DOHH2 (cell line): ENCODE measurements around the gene ARHGEF16.

Experiments
- CTCF ChIP-seq: fragments of 200-600 bp; sonication (generic); IDR thresholded peaks from one replicate; pipeline ENCODE4 v1.5.1; 2014; ENCODE audit warnings: antibody characterized with exemption, mild to moderate bottlenecking, low read depth, low read length; ENCODE audit not compliant: poor library complexity, severe bottlenecking
- EZH2phosphoT487 ChIP-seq: fragments of 200-600 bp; sonication (generic); IDR thresholded peaks from 2 replicates; pipeline ENCODE4 v1.6.1; 2017; ENCODE audit warnings: borderline replicate concordance, mild to moderate bottlenecking, antibody characterized with exemption, low read length, moderate library complexity, mixed read lengths

DNA sequence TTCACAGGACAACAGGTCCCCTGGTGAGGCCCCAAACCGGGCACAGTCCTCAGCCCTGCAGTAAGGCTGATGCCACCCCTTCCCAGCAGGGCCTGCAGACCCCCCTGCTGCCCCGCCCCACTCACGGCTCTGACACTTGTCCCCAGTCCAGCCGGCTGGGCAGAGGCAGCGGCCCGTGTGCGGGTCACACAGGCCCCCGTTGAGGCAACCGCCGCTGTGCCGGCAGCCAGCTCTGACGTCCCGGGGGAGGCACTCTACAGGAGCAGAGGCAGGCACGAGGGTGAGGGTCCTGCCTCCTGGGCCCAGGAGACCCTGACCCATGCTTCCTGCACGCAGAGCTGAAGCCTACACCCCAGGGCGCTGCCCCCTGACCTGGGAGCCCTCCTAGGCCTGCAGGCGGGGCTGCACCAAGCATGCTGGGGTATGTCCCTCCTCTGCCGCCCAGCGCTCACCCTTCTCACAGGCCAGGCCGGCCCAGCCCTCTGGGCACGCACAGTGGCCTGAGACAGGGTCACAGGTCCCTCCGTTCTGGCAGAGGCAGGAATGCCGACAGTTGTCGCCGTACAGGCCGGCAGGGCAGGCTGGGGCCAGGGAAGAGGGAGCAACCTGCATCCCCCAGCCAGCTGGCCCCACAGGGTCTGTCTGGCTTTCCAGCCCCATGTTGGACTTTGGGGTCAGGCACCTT is 43.9 kb downstream of the ARHGEF16 start:
- TF ChIP-seq CTCF (no peak), EZH2phosphoT487 (no peak)
